Thyroid gland (tissue), 4 donors: ENCODE results near the gene DCLK3. TPM values are rescaled to one million over a fixed set of nuclear protein-coding genes. Genes with fewer than 3 reads are reported as not detected.

Experiments used
- DNase-seq, 2 donors: peaks; one replicate each; pipeline ENCODE4 v3.0.0-alpha.2; 2019
- H3K27ac ChIP-seq, 3 donors: fragments of 200-600 bp; sonication (generic); 1 replicate in 2 of 3; 2 replicates in 1 of 3; pipeline ENCODE4 v1.5.1; 2016 to 2019; ENCODE audit warnings: mild to moderate bottlenecking in 1 of 3, moderate library complexity in 1 of 3
- H3K27me3 ChIP-seq: fragments of 200-600 bp; sonication (generic); one replicate; pipeline ENCODE4 v1.5.1; 2019
- H3K36me3 ChIP-seq, 2 donors: fragments of 200-600 bp; sonication (generic); one replicate each; pipeline ENCODE4 v1.5.1; 2016 to 2019
- H3K4me1 ChIP-seq, 2 donors: fragments of 200-600 bp; sonication (generic); one replicate each; pipeline ENCODE4 v1.5.1; 2017 to 2019
- H3K4me3 ChIP-seq, 3 donors: fragments of 200-600 bp; sonication (generic); replicated peaks in 1 of 3; 1 replicate in 2 of 3; 2 replicates in 1 of 3; pipeline ENCODE4 v1.5.1; 2016; ENCODE audit warnings: mild to moderate bottlenecking in 1 of 3
- H3K9me3 ChIP-seq: fragments of 200-600 bp; sonication (generic); one replicate; pipeline ENCODE4 v1.5.1; 2017
- CTCF ChIP-seq, 6 experiments: fragments of 200-600 bp in 3 of 6; fragments of 450-650 bp in 3 of 6; sonication (generic) in 3 of 6; IDR thresholded peaks; one replicate each; pipeline ENCODE4 v1.5.1; 2016 to 2019; ENCODE audit warnings: antibody characterized with exemption in 6 of 6, mild to moderate bottlenecking in 2 of 6, inconsistent platforms in 1 of 6, moderate library complexity in 1 of 6
- POLR2A ChIP-seq, 2 donors: fragments of 450-650 bp; IDR thresholded peaks; one replicate each; pipeline ENCODE4 v1.6.1; 2017; ENCODE audit warnings: antibody characterized with exemption in 2 of 2, mild to moderate bottlenecking in 2 of 2, moderate library complexity in 1 of 2
- WGBS, 2 donors: methylation state at CpG; one replicate each; pipeline ENCODE4 v1.1.5; 2017; 5-methylcytosine and 5-hydroxymethylcytosine counted together
- intact Hi-C: fragments of 100-400 bp; cut with DNase I; formaldehyde crosslinking; loops from one replicate; pipeline ENCODE4 v1.15.1; 2023
- total RNA-seq, 4 donors: library from RNA; depleted of rRNA; stranded (reverse); fragments of >200 nt; gene quantifications; one replicate each; pipeline ENCODE4 v1.2.3, GENCODE V29; 2016

Gene DCLK3
- total RNA-seq, 4 donors from 2014 or later, result 0.11 TPM; not detected in 3

DNA sequence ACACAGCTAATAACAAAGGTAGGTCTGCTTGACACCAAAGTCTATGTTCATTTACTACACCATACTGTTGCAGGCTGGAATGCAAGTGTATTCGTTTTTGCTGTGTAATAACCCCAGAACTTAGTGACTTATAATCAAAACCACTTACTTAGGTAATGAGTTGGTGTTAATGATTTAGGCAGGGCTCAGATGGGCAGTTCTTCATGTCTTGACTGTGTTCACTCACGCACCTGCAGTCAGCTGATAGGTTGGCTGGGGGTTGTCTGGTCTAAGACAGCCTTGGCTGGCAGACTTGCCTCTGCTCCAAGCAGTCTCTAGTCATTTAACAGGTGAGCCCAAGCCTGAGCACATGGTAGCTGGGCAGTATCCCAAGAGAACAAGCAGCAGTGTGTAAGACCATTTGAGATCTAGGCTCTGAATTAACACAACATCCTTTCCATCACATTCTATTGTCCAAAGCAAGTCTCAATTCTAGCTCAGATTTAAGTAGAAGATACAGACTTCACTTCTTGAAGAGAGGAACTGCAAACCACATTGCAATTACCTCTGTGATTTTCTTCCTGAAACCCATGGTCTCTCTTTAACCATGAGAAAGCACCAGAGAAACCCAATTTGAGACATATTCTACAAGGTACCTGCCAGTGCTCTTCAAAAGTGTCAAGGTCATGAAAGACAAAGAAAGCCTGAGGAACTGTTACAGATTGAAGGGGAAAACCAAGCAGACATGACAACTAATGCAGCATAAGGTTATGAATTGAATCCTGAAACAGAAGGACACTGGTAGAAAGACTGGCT is 13.3 kb upstream of the DCLK3 start:
- DNase-seq, result no peak
- Histone ChIP-seq H3K4me1 (no peaks in the 10 kb centered on the region), H3K36me3 (no peaks in the 10 kb centered on the region), H3K27ac (no peak overlapping the region), H3K27me3 (no peaks in the 10 kb centered on the region), H3K9me3 (no peaks in the 10 kb centered on the region), H3K4me3 (no peak overlapping the region)
- 87 to 93% methylated on average over 2 of the region's 2 CpGs for WGBS, 2 donors
- no peak for TF ChIP-seq CTCF (IDR thresholded peaks at IDR 0.05)
- intact Hi-C loops, result no loop called here

- TF ChIP-seq CTCF (IDR thresholded peaks at IDR 0.05) (no peak), POLR2A (IDR thresholded peaks at IDR 0.05) (no peak)
- no peaks in the 10 kb centered on the region for H3K9me3 ChIP-seq
- intact Hi-C loops, result no loop called here
These were observed 12.1 kb upstream of the DCLK3 start for GRCh38 chr3:36776436-36776835.

GRCh38 chr3:36774052-36774451 is 9.7 kb upstream of the DCLK3 start:
- H3K27me3 ChIP-seq, result no peaks in the 10 kb centered on the region
- H3K27ac ChIP-seq, result no peak overlapping the region
- no peaks in the 10 kb centered on the region for H3K36me3 ChIP-seq
- intact Hi-C loops, result no loop called here
- no peaks in the 10 kb centered on the region for H3K9me3 ChIP-seq
- no peak overlapping the region for H3K4me3 ChIP-seq
- 53 to 81% methylated on average over 3 of the region's 3 CpGs for WGBS, 2 donors
- DNase-seq, result no peak
- TF ChIP-seq POLR2A (IDR thresholded peaks at IDR 0.05) (no peak), CTCF (IDR thresholded peaks at IDR 0.05) (no peak)
- H3K4me1 ChIP-seq, result no peaks in the 10 kb centered on the region

More at GRCh38 chr3:36776436-36776835, 12.1 kb upstream of the DCLK3 start:
- WGBS, 2 donors, result 52 to 54% methylated on average over 2 of the region's 2 CpGs
- no peak overlapping the region for H3K4me3 ChIP-seq
- H3K36me3 ChIP-seq, result no peaks in the 10 kb centered on the region
- no peaks in the 10 kb centered on the region for H3K4me1 ChIP-seq
- no peak for DNase-seq
- no peak overlapping the region for H3K27ac ChIP-seq
- H3K27me3 ChIP-seq, result no peaks in the 10 kb centered on the region

- Histone ChIP-seq H3K36me3 (no peaks in the 10 kb centered on the region), H3K4me1 (no peaks in the 10 kb centered on the region), H3K27me3 (no peaks in the 10 kb centered on the region), H3K4me3 (no peak overlapping the region), H3K9me3 (no peaks in the 10 kb centered on the region), H3K27ac (no peak overlapping the region)
- intact Hi-C loops, result no loop called here
- TF ChIP-seq POLR2A (IDR thresholded peaks at IDR 0.05) (no peak), CTCF (IDR thresholded peaks at IDR 0.05) (no peak)
- no peak for DNase-seq
These were observed 7.6 kb upstream of the DCLK3 start for GRCh38 chr3:36771931-36772330.

DNA sequence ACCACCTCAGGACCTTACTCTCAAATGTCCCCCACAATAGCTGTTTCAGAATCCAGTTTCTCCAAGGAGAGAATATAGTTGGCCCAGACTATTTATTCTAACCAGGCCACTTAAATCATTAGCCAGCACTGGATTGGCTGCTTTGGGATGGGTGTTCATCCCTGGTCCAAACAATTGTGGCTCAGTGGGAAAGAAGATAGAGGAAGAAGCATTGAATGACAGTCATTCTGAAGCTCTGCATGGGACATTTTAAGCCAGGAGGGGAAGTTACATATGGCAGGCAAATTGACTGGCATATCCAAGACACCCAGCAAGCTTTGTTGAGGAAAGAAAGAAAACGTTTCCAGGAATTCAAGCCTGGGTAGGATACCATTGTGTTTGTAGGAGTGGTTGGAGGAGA is 5.6 kb upstream of the DCLK3 start:
- intact Hi-C loops, result no loop called here
- H3K9me3 ChIP-seq, result no peaks in the 10 kb centered on the region
- no peaks in the 10 kb centered on the region for H3K36me3 ChIP-seq
- DNase-seq, result no peak
- 46 to 58% methylated on average over 1 of the region's 1 CpG for WGBS, 2 donors
- no peaks in the 10 kb centered on the region for H3K27me3 ChIP-seq
- H3K27ac ChIP-seq, result no peak overlapping the region
- TF ChIP-seq CTCF (IDR thresholded peaks at IDR 0.05) (no peak), POLR2A (IDR thresholded peaks at IDR 0.05) (no peak)
- no peak overlapping the region for H3K4me3 ChIP-seq
- H3K4me1 ChIP-seq, result no peaks in the 10 kb centered on the region
